WTC11 (cell line): ENCODE results near the gene ZER1.

Source experiments
- ATF3 ChIP-seq: sonication (generic); formaldehyde crosslinking; conservative IDR thresholded peaks from 2 replicates; pipeline ENCODE4 v1.8.1; 2022; ENCODE audit warnings: mild to moderate bottlenecking, missing genetic modification reagents
- ATF6 ChIP-seq: sonication (generic); formaldehyde crosslinking; IDR thresholded peaks from 2 replicates; pipeline ENCODE4 v1.8.1; 2023; ENCODE audit warnings: mild to moderate bottlenecking, missing genetic modification reagents
- CTCF ChIP-seq: fragments of 200-600 bp; IDR thresholded peaks from 2 replicates; pipeline ENCODE4 v1.8.0; 2022; ENCODE audit warnings: antibody characterized with exemption
- E2F4 ChIP-seq: sonication (generic); formaldehyde crosslinking; IDR thresholded peaks from 2 replicates; pipeline ENCODE4 v1.8.1; 2022; ENCODE audit warnings: low read depth, mild to moderate bottlenecking, moderate library complexity, missing genetic modification reagents, borderline replicate concordance
- MAX ChIP-seq: sonication (generic); formaldehyde crosslinking; IDR thresholded peaks from 2 replicates; pipeline ENCODE4 v1.8.0; 2022; ENCODE audit warnings: mild to moderate bottlenecking, missing genetic modification reagents
- MYBL2 ChIP-seq: sonication (generic); formaldehyde crosslinking; IDR thresholded peaks from 2 replicates; pipeline ENCODE4 v1.8.1; 2023; ENCODE audit warnings: mild to moderate bottlenecking, moderate library complexity, missing genetic modification reagents
- NFYB ChIP-seq: sonication (generic); formaldehyde crosslinking; conservative IDR thresholded peaks from 2 replicates; pipeline ENCODE4 v1.8.0; 2022; ENCODE audit warnings: low read depth, missing genetic modification reagents
- NR1H2 ChIP-seq: sonication (generic); formaldehyde crosslinking; IDR thresholded peaks from 2 replicates; pipeline ENCODE4 v1.9.0; 2021; ENCODE audit warnings: mild to moderate bottlenecking, moderate library complexity, missing genetic modification reagents
- SMAD3 ChIP-seq: sonication (generic); formaldehyde crosslinking; IDR thresholded peaks from 2 replicates; pipeline ENCODE4 v1.8.0; 2022; ENCODE audit warnings: missing genetic modification reagents, mild to moderate bottlenecking, borderline replicate concordance
- USF1 ChIP-seq: sonication (generic); formaldehyde crosslinking; IDR thresholded peaks from 2 replicates; pipeline ENCODE4 v1.8.0; 2022; ENCODE audit warnings: mild to moderate bottlenecking, missing genetic modification reagents
- ZNF317 ChIP-seq: sonication (generic); formaldehyde crosslinking; IDR thresholded peaks from 2 replicates; pipeline ENCODE4 v1.8.1; 2023; ENCODE audit warnings: low read depth, mild to moderate bottlenecking, moderate library complexity, missing genetic modification reagents, borderline replicate concordance
- ZNF512 ChIP-seq: sonication (generic); formaldehyde crosslinking; IDR thresholded peaks from 2 replicates; pipeline ENCODE4 v1.8.1; 2022; ENCODE audit warnings: missing genetic modification reagents, borderline replicate concordance

GRCh38 chr9:128721487-128722010 is 50.2 kb downstream of the ZER1 start:
- no peak for TF ChIP-seq ZNF512 (CRISPR knock-in tag)
- TF ChIP-seq USF1 (CRISPR knock-in tag): no peak
- no peak for TF ChIP-seq CTCF
- no peak for TF ChIP-seq MAX (CRISPR knock-in tag)
- no peak for TF ChIP-seq ATF6 (CRISPR knock-in tag)
- TF ChIP-seq ZNF317 (CRISPR knock-in tag): no peak
- no peak for TF ChIP-seq NR1H2
- TF ChIP-seq E2F4 (CRISPR knock-in tag): no peak
- no peak for TF ChIP-seq MYBL2 (CRISPR knock-in tag)
- no peak for TF ChIP-seq ATF3 (CRISPR knock-in tag)
- no peak for TF ChIP-seq NFYB (CRISPR knock-in tag)
- no peak for TF ChIP-seq SMAD3 (CRISPR knock-in tag)
